Activated CD8-positive, alpha-beta T cell treated with anti-CD3 and anti-CD28 coated beads for 36 hours (primary cell): ENCODE results near the gene FAM193A. TPM values are rescaled to one million over a fixed set of nuclear protein-coding genes. Genes with fewer than 3 reads are reported as not detected.
"Not testable (repeated sequence)": the region's sequence is repeated elsewhere in the genome, so short reads cannot be mapped to it uniquely, and the experiment has no call there.

Experiments used
- ATAC-seq: fragments of 200-7000 bp; cut with Tn5 transposase; one replicate; pipeline ENCODE4 v1.10.0; 2021; ENCODE audit warnings: mild to moderate bottlenecking, moderate library complexity
- CTCF ChIA-PET: fragments of 350-600 bp; sonication (Branson Sonifier 250); formaldehyde crosslinking; loops from one replicate; lab custom pipeline; 2021; ENCODE audit warnings: antibody characterized with exemption; lab: Charles Lee
- POLR2A ChIA-PET: fragments of 350-600 bp; sonication (Branson Sonifier 250); formaldehyde crosslinking; loops from one replicate; lab custom pipeline; 2021; ENCODE audit warnings: antibody characterized with exemption; lab: Charles Lee
- DNase-seq: peaks from one replicate; pipeline ENCODE4 v3.0.0-alpha.2; 2020
- H3K27ac Mint-ChIP-seq: one replicate; pipeline ENCODE4 v1.8.0; 2021; ENCODE audit warnings: mild to moderate bottlenecking, mixed read lengths
- H3K27me3 Mint-ChIP-seq: one replicate; pipeline ENCODE4 v1.8.0; 2021; ENCODE audit warnings: mixed read lengths
- H3K36me3 Mint-ChIP-seq: one replicate; pipeline ENCODE4 v1.8.0; 2021; ENCODE audit warnings: low read depth, mixed read lengths
- H3K4me1 Mint-ChIP-seq: one replicate; pipeline ENCODE4 v1.8.0; 2021; ENCODE audit warnings: low read depth, mixed read lengths
- H3K4me3 Mint-ChIP-seq: one replicate; pipeline ENCODE4 v1.8.0; 2021; ENCODE audit warnings: mild to moderate bottlenecking, moderate library complexity, mixed read lengths
- H3K9me3 Mint-ChIP-seq: one replicate; pipeline ENCODE4 v1.8.0; 2021; ENCODE audit warnings: mixed read lengths
- intact Hi-C: fragments of 100-400 bp; cut with micrococcal nuclease; formaldehyde crosslinking; loops from one replicate; pipeline ENCODE4 v1.10.0; 2022
- total RNA-seq, 2 experiments: library from RNA; stranded (reverse); gene quantifications; one replicate each; pipeline ENCODE4 v1.2.3, GENCODE V29; 2021
- TF ChIP-seq, protein P1 (sequence below): fragments of 200-600 bp; IDR thresholded peaks from one replicate; pipeline ENCODE4 v1.8.0; 2022; ENCODE audit warnings: antibody characterized with exemption, mild to moderate bottlenecking

FAM193A gene
- total RNA-seq, 2 experiments from 2014 or later: 22.4 to 22.9 TPM

DNA sequence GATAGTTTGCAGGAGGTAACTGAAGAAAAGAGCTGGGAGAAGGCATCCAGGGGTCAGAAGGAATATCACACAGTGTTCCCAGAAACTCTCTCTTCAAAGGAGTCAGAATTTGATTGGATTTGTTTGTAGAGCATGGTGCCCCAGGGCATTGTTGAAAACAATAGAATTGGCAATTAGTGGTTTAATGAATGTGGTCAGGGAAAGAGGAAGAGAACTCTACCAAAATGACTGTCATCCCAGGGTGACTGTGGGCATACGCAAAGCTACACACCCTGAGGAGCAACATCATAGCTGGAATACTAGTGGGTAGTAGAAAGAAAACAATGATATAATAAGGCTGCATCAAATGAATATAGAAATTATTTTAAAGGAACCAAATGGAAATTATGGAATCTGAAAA is 198.2 kb downstream of the FAM193A start:
- CTCF ChIA-PET: no interaction called here
- ATAC-seq: no peak
- Mint-ChIP-seq H3K9me3 (peaks cover 11% of the 10 kb centered on the region), H3K36me3 (peaks cover 38% of the 10 kb centered on the region), H3K27ac (no peak overlapping the region), H3K4me1 (peaks cover 3% of the 10 kb centered on the region), H3K27me3 (no peaks in the 10 kb centered on the region), H3K4me3 (no peak overlapping the region)
- POLR2A ChIA-PET: no interaction called here
- intact Hi-C loops: no loop called here
- DNase-seq: no peak
- TF ChIP-seq, protein P1, sequence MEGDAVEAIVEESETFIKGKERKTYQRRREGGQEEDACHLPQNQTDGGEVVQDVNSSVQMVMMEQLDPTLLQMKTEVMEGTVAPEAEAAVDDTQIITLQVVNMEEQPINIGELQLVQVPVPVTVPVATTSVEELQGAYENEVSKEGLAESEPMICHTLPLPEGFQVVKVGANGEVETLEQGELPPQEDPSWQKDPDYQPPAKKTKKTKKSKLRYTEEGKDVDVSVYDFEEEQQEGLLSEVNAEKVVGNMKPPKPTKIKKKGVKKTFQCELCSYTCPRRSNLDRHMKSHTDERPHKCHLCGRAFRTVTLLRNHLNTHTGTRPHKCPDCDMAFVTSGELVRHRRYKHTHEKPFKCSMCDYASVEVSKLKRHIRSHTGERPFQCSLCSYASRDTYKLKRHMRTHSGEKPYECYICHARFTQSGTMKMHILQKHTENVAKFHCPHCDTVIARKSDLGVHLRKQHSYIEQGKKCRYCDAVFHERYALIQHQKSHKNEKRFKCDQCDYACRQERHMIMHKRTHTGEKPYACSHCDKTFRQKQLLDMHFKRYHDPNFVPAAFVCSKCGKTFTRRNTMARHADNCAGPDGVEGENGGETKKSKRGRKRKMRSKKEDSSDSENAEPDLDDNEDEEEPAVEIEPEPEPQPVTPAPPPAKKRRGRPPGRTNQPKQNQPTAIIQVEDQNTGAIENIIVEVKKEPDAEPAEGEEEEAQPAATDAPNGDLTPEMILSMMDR: no peak

DNA sequence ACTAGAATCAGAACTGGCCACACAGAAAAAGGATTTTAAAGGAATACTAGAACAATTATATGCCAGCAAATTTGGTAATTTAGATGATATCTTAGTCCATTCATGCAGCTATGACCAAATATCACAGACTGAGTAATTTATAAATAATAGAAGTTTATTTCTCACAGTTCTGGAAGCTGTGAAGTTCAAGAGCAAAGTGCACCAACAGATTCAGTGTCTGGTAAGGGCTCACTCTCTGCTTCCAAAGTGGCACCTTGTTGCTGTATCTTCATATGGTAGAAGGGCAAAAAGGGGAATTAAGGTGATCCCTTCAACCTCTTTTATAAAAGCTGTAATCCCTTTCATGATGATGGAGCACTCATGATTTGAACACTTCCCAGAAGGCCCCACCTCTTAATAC is 199.4 kb downstream of the FAM193A start:
- DNase-seq: no peak
- peaks cover 5% of the 10 kb centered on the region for H3K4me1 Mint-ChIP-seq
- peaks cover 40% of the 10 kb centered on the region for H3K36me3 Mint-ChIP-seq
- H3K27ac Mint-ChIP-seq: no peak overlapping the region
- H3K27me3 Mint-ChIP-seq: no peaks in the 10 kb centered on the region
- CTCF ChIA-PET: no interaction called here
- peaks cover 11% of the 10 kb centered on the region for H3K9me3 Mint-ChIP-seq
- POLR2A ChIA-PET: interaction anchor here (0.6 kb wide), 1 partner anchor 18 kb away, joined by 3 read pairs; no protein-coding TSS in a partner anchor
- no peak overlapping the region for H3K4me3 Mint-ChIP-seq
- no peak for ATAC-seq
- intact Hi-C loops: no loop called here
- TF ChIP-seq, protein P1: no peak

DNA sequence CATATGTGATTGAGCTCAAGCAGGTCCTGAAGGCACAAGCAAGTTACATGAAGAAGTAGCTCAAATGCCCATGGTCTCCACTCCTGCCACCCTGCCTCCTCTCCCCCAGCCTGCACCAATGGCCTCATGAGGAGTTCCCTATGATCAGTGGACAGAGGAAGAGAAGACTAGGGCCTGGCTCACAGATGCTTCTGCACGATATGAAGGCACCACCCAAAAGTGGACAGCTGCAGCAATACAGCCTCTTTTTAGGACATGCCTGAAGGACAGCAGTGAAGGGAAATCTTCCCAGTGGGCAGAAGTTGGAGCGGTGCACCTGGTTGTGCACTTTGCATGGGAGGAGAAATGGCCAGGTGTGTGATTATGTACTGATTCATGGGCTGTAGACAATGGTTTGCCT is 201.8 kb downstream of the FAM193A start:
- H3K4me1 Mint-ChIP-seq, ATAC-seq, H3K27me3 Mint-ChIP-seq, CTCF ChIA-PET, H3K27ac Mint-ChIP-seq, intact Hi-C loops, DNase-seq, POLR2A ChIA-PET, H3K4me3 Mint-ChIP-seq: not testable (repeated sequence)
- peaks cover 11% of the 10 kb centered on the region for H3K9me3 Mint-ChIP-seq
- H3K36me3 Mint-ChIP-seq: peaks cover 31% of the 10 kb centered on the region

DNA sequence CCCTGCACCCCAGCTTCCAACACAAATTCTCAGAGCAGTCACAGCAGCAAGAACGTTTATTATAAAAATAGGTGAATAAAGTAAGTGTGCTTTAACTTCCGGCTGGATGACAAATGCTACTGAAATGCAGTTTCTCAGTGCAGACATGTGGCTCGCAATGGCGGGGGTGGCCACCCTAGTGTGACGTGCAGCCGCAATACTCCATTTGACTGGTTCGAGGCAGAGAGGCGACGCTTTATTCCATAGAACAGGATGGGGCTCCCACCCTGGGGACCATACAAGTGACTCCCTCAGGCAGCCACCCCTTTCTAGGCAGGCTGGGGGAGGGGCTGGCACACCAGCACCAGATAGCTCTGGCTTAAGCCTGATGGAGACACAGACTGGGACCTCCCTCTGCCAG is 205.2 kb downstream of the FAM193A start:
- H3K4me3 Mint-ChIP-seq: no peak overlapping the region
- H3K27ac Mint-ChIP-seq: peak overlapping the region; percentile 44
- POLR2A ChIA-PET: no interaction called here
- ATAC-seq: no peak
- intact Hi-C loops: no loop called here
- peaks cover 26% of the 10 kb centered on the region for H3K4me1 Mint-ChIP-seq
- peaks cover 39% of the 10 kb centered on the region for H3K36me3 Mint-ChIP-seq
- H3K9me3 Mint-ChIP-seq: peaks cover 3% of the 10 kb centered on the region
- CTCF ChIA-PET: no interaction called here
- H3K27me3 Mint-ChIP-seq: no peaks in the 10 kb centered on the region
- no peak for DNase-seq
- TF ChIP-seq, protein P1: no peak

DNA sequence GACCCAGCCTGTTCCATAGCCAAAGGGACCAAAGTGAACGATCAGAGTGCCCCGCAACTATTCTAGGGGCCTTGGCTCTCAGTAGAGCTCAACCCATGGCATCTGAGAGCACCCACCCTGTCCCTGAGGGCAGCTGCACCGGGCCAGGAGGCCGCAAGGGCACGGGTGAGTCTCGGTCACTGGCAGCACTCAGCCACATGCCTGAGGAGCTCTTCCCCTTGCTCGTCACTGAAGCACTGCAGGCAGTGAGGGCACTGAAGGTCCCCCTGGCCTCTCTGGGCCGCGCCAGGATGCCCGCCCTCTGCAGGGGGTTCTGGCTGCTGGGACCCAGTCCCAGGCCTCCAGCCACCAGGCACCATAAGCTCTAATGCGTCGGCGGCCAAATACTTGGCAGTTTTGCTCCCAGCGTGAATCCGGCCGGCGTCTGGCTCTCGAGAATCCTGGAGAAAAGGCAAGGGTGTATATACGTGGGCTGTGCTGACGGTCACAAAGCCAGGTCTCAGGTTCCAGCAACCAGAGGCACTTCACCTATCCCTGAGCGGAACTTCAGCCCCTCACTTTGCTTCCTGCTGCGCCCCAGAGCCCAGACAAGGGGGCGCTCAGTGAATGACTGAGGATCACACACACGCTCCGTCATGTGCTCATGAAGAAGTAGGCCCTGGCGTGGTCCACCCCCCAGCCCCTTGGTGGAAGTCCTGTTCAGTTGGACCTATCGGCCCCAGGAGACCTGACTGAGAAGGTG is 205.8 kb downstream of the FAM193A start:
- intact Hi-C loops: no loop called here
- no peaks in the 10 kb centered on the region for H3K9me3 Mint-ChIP-seq
- TF ChIP-seq, protein P1: no peak
- ATAC-seq (no peak), DNase-seq (no peak)
- H3K4me3 Mint-ChIP-seq: no peak overlapping the region
- POLR2A ChIA-PET: interaction anchor here (0.6 to 1.2 kb wide), 3 partner anchors 14 to 833 kb away, joined by 3 read pairs; no protein-coding TSS in a partner anchor
- H3K27me3 Mint-ChIP-seq: no peaks in the 10 kb centered on the region
- H3K4me1 Mint-ChIP-seq: peaks cover 32% of the 10 kb centered on the region
- H3K27ac Mint-ChIP-seq: peak overlapping the region; percentile 55
- CTCF ChIA-PET: no interaction called here
- peaks cover 44% of the 10 kb centered on the region for H3K36me3 Mint-ChIP-seq
